GM21526 (cell line): ENCODE data around the gene KCNIP3.

Experiments
- ATAC-seq: cut with Tn5 transposase; IDR thresholded peaks from one replicate; pipeline ENCODE4 v1.9.1; 2021; ENCODE audit warnings: moderate library complexity; ENCODE audit not compliant: unreplicated experiment, low FRiP score

The KCNIP3 gene

GRCh38 chr2:95325590-95326432 is 28.7 kb downstream of the KCNIP3 start:
- no peak for ATAC-seq

- no peak for ATAC-seq
Measured at GRCh38 chr2:95326433-95327140, 29.4 kb downstream of the KCNIP3 start.

- no peak for ATAC-seq
Measured at GRCh38 chr2:95327861-95328260, 30.7 kb downstream of the KCNIP3 start.

GRCh38 chr2:95328358-95329125 is 31.4 kb downstream of the KCNIP3 start:
- ATAC-seq = no peak

GRCh38 chr2:95329401-95329800 is 32.3 kb downstream of the KCNIP3 start:
- ATAC-seq = no peak

- ATAC-seq = no peak
Measured at GRCh38 chr2:95329891-95330793, 33.0 kb downstream of the KCNIP3 start.

GRCh38 chr2:95330794-95331338 is 33.7 kb downstream of the KCNIP3 start:
- no peak for ATAC-seq

- ATAC-seq = no peak
Measured at GRCh38 chr2:95331606-95332005, 34.5 kb downstream of the KCNIP3 start.

GRCh38 chr2:95332036-95332435 is 34.9 kb downstream of the KCNIP3 start:
- no peak for ATAC-seq

- ATAC-seq = no peak
Measured at GRCh38 chr2:95333056-95333455, 35.9 kb downstream of the KCNIP3 start.

- ATAC-seq = no peak
Measured at GRCh38 chr2:95333888-95334338, 36.8 kb downstream of the KCNIP3 start.

GRCh38 chr2:95334916-95335641 is 37.9 kb downstream of the KCNIP3 start:
- ATAC-seq = no peak

- ATAC-seq = no peak
Measured at GRCh38 chr2:95336406-95336805, 39.3 kb downstream of the KCNIP3 start.

GRCh38 chr2:95337829-95338228 is 40.7 kb downstream of the KCNIP3 start:
- no peak for ATAC-seq

- ATAC-seq = no peak
Measured at GRCh38 chr2:95342556-95343320, 45.6 kb downstream of the KCNIP3 start.

- ATAC-seq = no peak
Measured at GRCh38 chr2:95343429-95344214, 46.5 kb downstream of the KCNIP3 start.

GRCh38 chr2:95344215-95344583 is 47.1 kb downstream of the KCNIP3 start:
- no peak for ATAC-seq

- ATAC-seq = no peak
Measured at GRCh38 chr2:95344656-95345055, 47.5 kb downstream of the KCNIP3 start.
